Upper lobe of right lung (tissue), 1 donor: ENCODE data around the gene FAM171A2. TPM values are rescaled to one million over a fixed set of nuclear protein-coding genes. Genes with fewer than 3 reads are reported as not detected.
"Not testable (repeated sequence)": the region's sequence is repeated elsewhere in the genome, so short reads cannot be mapped to it uniquely, and the experiment has no call there.

Experiments used
- ATAC-seq: fragments of 200-7000 bp; cut with Tn5 transposase; one replicate; pipeline ENCODE4 v1.9.1; 2020; ENCODE audit warnings: mild to moderate bottlenecking, moderate library complexity
- DNase-seq: peaks from one replicate; pipeline ENCODE4 v3.0.0-alpha.2; 2020
- H3K27ac ChIP-seq: fragments of 200-600 bp; one replicate; pipeline ENCODE4 v1.8.0; 2022
- H3K27me3 ChIP-seq: fragments of 200-600 bp; one replicate; pipeline ENCODE4 v1.8.0; 2022; ENCODE audit warnings: mild to moderate bottlenecking
- H3K36me3 ChIP-seq: fragments of 200-600 bp; one replicate; pipeline ENCODE4 v1.8.0; 2022
- H3K4me1 ChIP-seq: fragments of 200-600 bp; one replicate; pipeline ENCODE4 v1.8.0; 2022
- H3K4me3 ChIP-seq: fragments of 200-600 bp; one replicate; pipeline ENCODE4 v1.8.0; 2022; ENCODE audit warnings: mild to moderate bottlenecking
- H3K9me3 ChIP-seq: fragments of 200-600 bp; one replicate; pipeline ENCODE4 v1.8.0; 2022
- intact Hi-C: fragments of 100-400 bp; cut with DNase I; formaldehyde crosslinking; loops from one replicate; pipeline ENCODE4 v1.11.0; 2022
- total RNA-seq: library from RNA; stranded (reverse); fragmentation: NEBNext Ultra II Directional; extraction: Animal tissue kit (Norgen Biotek cat#: 25700); gene quantifications from one replicate; pipeline ENCODE4 v1.2.1, GENCODE V29; 2021
- TF ChIP-seq, protein P1 (sequence below): fragments of 200-600 bp; IDR thresholded peaks from one replicate; pipeline ENCODE4 v1.8.0; 2022; ENCODE audit warnings: antibody characterized with exemption
- donor health status: DM: no; HTN: yes; CAD: no; lungs with severe emphysema.

Gene FAM171A2
- total RNA-seq, 1 donor from 2014 or later: 1.8 TPM

- H3K36me3 ChIP-seq: no peaks in the 10 kb centered on the region
- ATAC-seq (no peak), DNase-seq (no peak)
- intact Hi-C loops: no loop called here
- no peaks in the 10 kb centered on the region for H3K9me3 ChIP-seq
- H3K27me3 ChIP-seq: no peaks in the 10 kb centered on the region
- TF ChIP-seq, protein P1, sequence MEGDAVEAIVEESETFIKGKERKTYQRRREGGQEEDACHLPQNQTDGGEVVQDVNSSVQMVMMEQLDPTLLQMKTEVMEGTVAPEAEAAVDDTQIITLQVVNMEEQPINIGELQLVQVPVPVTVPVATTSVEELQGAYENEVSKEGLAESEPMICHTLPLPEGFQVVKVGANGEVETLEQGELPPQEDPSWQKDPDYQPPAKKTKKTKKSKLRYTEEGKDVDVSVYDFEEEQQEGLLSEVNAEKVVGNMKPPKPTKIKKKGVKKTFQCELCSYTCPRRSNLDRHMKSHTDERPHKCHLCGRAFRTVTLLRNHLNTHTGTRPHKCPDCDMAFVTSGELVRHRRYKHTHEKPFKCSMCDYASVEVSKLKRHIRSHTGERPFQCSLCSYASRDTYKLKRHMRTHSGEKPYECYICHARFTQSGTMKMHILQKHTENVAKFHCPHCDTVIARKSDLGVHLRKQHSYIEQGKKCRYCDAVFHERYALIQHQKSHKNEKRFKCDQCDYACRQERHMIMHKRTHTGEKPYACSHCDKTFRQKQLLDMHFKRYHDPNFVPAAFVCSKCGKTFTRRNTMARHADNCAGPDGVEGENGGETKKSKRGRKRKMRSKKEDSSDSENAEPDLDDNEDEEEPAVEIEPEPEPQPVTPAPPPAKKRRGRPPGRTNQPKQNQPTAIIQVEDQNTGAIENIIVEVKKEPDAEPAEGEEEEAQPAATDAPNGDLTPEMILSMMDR: no peak
- H3K4me3 ChIP-seq: no peak overlapping the region
- H3K27ac ChIP-seq: no peak overlapping the region
- peaks cover 6% of the 10 kb centered on the region for H3K4me1 ChIP-seq
These were observed 20.0 kb downstream of the FAM171A2 start for GRCh38 chr17:44343510-44344209.

DNA sequence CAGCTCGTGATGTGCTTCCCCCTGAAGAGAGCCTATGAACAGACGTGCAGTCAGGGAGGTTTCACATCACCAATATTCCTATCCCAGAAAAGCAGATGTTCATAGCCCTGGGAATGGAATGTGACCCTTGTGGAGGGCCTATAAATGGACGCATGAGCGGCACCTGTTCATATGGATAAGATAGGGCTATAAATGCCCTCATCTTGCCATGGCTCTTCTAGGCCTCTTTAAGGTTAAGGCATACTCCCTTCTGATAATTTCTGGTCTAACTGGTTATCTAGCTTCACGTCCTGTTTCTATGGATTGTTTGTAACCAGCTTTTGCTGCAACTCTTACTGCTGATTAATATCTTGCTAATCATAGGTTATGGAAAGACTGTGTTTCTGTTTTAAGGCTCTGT lies 23.1 kb downstream of the FAM171A2 start:
- H3K4me3 ChIP-seq, ATAC-seq: not testable (repeated sequence)

DNA sequence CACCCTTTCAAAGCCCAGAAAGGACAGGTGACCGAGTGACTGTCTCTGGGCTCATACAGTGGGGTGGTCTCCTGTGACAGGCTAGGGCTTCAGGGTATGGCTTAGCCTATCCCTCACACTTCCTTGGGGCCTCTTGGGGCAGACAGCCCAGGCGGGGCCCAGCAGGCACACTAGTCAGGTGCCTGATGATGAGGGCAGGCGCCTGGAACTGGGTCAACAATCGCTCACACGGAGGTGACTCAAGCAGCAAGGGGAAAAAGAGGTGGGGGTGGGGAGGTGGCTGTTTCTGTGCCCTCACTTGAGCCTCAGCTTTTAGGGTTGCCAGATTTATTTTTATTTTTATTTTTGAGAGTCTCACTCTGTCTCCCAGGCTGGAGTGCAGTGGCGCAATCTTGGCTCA lies 25.0 kb downstream of the FAM171A2 start:
- TF ChIP-seq, protein P1: no peak
- no peaks in the 10 kb centered on the region for H3K27me3 ChIP-seq
- ATAC-seq (peak; percentile 78), DNase-seq (peak; percentile 81)
- no peak overlapping the region for H3K27ac ChIP-seq
- H3K36me3 ChIP-seq: no peaks in the 10 kb centered on the region
- no peaks in the 10 kb centered on the region for H3K9me3 ChIP-seq
- no peak overlapping the region for H3K4me3 ChIP-seq
- intact Hi-C loops: no loop called here
- peaks cover 10% of the 10 kb centered on the region for H3K4me1 ChIP-seq

More for the DNA sequence above, 23.1 kb downstream of the FAM171A2 start:
- H3K27ac ChIP-seq, H3K4me1 ChIP-seq, DNase-seq, H3K27me3 ChIP-seq, intact Hi-C loops, H3K36me3 ChIP-seq, H3K9me3 ChIP-seq: not testable (repeated sequence)

DNA sequence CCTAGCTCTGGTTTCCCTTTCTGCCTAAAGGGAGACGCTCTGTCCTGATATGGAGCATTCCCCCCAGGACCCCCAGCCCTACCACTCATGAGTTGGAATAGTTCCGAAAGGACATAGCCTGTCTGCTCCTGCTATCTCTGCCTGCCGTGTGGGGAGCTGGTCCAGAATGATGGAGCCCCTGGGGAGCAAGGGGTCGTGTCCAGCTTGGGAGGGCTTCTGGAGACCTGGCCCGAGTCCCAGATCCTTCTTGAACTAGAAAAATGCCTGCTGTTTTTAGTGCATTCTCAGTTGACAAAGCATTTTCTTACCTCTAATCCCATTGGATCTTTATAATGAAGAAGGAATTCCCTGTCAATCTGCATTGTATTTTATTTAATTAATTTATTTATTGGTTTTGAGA lies 27.7 kb downstream of the FAM171A2 start:
- DNase-seq (no peak), ATAC-seq (no peak)
- Histone ChIP-seq H3K27ac (no peak overlapping the region), H3K4me3 (no peak overlapping the region), H3K27me3 (no peaks in the 10 kb centered on the region), H3K36me3 (no peaks in the 10 kb centered on the region), H3K9me3 (no peaks in the 10 kb centered on the region), H3K4me1 (peaks cover 10% of the 10 kb centered on the region)
- intact Hi-C loops: no loop called here
- TF ChIP-seq, protein P1: no peak

DNA sequence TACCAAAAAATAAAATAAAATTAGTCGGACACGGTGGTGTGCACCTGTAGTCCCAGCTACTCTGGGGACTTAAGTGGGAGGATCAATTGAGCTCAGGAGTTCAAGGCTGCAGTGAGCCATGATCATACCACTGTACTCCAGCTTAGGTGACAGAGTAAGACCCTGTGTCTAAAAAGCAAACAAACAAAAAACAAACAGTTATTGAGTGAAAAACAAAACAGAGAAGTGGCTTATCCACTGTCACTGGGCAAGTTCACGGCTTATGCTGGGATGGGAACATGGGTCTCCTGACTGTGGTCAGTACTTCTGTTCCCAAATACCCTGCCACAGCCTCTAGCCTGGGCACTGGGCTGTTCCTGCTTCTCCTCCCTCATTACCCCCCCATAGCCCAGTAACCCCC lies 28.1 kb downstream of the FAM171A2 start:
- no peak for DNase-seq
- no peak overlapping the region for H3K4me3 ChIP-seq
- no peaks in the 10 kb centered on the region for H3K27me3 ChIP-seq
- peaks cover 10% of the 10 kb centered on the region for H3K4me1 ChIP-seq
- no peaks in the 10 kb centered on the region for H3K9me3 ChIP-seq
- peak; percentile 59 for ATAC-seq
- TF ChIP-seq, protein P1: no peak
- H3K36me3 ChIP-seq: no peaks in the 10 kb centered on the region
- H3K27ac ChIP-seq: no peak overlapping the region
- intact Hi-C loops: no loop called here

- intact Hi-C loops: no loop called here
- Histone ChIP-seq H3K36me3 (no peaks in the 10 kb centered on the region), H3K4me1 (peaks cover 10% of the 10 kb centered on the region), H3K27ac (peak overlapping the region; percentile 30), H3K9me3 (no peaks in the 10 kb centered on the region), H3K4me3 (no peak overlapping the region), H3K27me3 (no peaks in the 10 kb centered on the region)
- ATAC-seq (peak; percentile 31), DNase-seq (no peak)
- TF ChIP-seq, protein P1: no peak
These were observed 28.9 kb downstream of the FAM171A2 start for GRCh38 chr17:44334727-44335126.
